Vagina (tissue), 2 donors: Measurements from ENCODE around the gene TH.

Experiments
- POLR2A ChIP-seq, 2 donors: fragments of 450-650 bp; IDR thresholded peaks; one replicate each; pipeline ENCODE4 v1.6.1; 2017; ENCODE audit warnings: antibody characterized with exemption in 2 of 2, mild to moderate bottlenecking in 2 of 2, moderate library complexity in 2 of 2
- TF ChIP-seq, protein P1 (sequence below), 3 experiments: fragments of 450-650 bp in 2 of 3; fragments of 200-600 bp in 1 of 3; sonication (generic) in 1 of 3; IDR thresholded peaks; one replicate each; pipeline ENCODE4 v1.5.1; 2017 to 2019; ENCODE audit warnings: antibody characterized with exemption in 3 of 3, mild to moderate bottlenecking in 2 of 3, moderate library complexity in 2 of 3

- TF ChIP-seq, protein P1, sequence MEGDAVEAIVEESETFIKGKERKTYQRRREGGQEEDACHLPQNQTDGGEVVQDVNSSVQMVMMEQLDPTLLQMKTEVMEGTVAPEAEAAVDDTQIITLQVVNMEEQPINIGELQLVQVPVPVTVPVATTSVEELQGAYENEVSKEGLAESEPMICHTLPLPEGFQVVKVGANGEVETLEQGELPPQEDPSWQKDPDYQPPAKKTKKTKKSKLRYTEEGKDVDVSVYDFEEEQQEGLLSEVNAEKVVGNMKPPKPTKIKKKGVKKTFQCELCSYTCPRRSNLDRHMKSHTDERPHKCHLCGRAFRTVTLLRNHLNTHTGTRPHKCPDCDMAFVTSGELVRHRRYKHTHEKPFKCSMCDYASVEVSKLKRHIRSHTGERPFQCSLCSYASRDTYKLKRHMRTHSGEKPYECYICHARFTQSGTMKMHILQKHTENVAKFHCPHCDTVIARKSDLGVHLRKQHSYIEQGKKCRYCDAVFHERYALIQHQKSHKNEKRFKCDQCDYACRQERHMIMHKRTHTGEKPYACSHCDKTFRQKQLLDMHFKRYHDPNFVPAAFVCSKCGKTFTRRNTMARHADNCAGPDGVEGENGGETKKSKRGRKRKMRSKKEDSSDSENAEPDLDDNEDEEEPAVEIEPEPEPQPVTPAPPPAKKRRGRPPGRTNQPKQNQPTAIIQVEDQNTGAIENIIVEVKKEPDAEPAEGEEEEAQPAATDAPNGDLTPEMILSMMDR (IDR thresholded peaks at IDR 0.05) = no peak
- TF ChIP-seq POLR2A (IDR thresholded peaks at IDR 0.05) = no peak
Measured at GRCh38 chr11:2126520-2127085, 45.0 kb downstream of the TH start.
